ENCODE results near the gene HS3ST2.
"Not testable (repeated sequence)": the region's sequence is repeated elsewhere in the genome, so short reads cannot be mapped to it uniquely, and the experiment has no call there.

Gene HS3ST2

GRCh38 chr16:22885951-22886350 lies 72.0 kb downstream of the HS3ST2 start:
- no peak for DNase-seq

GRCh38 chr16:22886927-22887326 lies 73.0 kb downstream of the HS3ST2 start:
- DNase-seq: no peak

GRCh38 chr16:22887445-22887844 lies 73.5 kb downstream of the HS3ST2 start:
- DNase-seq: no peak

- DNase-seq: no peak
These were observed 74.8 kb downstream of the HS3ST2 start for GRCh38 chr16:22888791-22889190.

- no peak for DNase-seq
These were observed 77.0 kb downstream of the HS3ST2 start for GRCh38 chr16:22890976-22891375.

GRCh38 chr16:22897184-22897583 lies 83.2 kb downstream of the HS3ST2 start:
- DNase-seq: no peak

- DNase-seq: no peak
These were observed 84.2 kb downstream of the HS3ST2 start for GRCh38 chr16:22898131-22898530.

GRCh38 chr16:22898874-22899348 lies 84.9 kb downstream of the HS3ST2 start:
- peak; percentile 53 to 62 for DNase-seq

GRCh38 chr16:22899567-22899966 lies 85.6 kb downstream of the HS3ST2 start:
- DNase-seq: not testable (repeated sequence)

- DNase-seq: no peak
These were observed 86.9 kb downstream of the HS3ST2 start for GRCh38 chr16:22900863-22901262.

GRCh38 chr16:22901563-22901962 lies 87.6 kb downstream of the HS3ST2 start:
- DNase-seq: no peak

- no peak for DNase-seq
These were observed 89.8 kb downstream of the HS3ST2 start for GRCh38 chr16:22903716-22904115.

GRCh38 chr16:22912654-22913053 lies 98.7 kb downstream of the HS3ST2 start:
- no peak for DNase-seq

- DNase-seq: no peak
These were observed 101.0 kb downstream of the HS3ST2 start for GRCh38 chr16:22915003-22915402.

GRCh38 chr16:22923491-22923890 lies 109.5 kb downstream of the HS3ST2 start:
- no peak for DNase-seq

- DNase-seq: no peak
These were observed 110.5 kb downstream of the HS3ST2 start for GRCh38 chr16:22924492-22924891.

GRCh38 chr16:22926105-22926751 lies 112.3 kb downstream of the HS3ST2 start:
- DNase-seq: no peak

GRCh38 chr16:22927306-22927705 lies 113.3 kb downstream of the HS3ST2 start:
- no peak for DNase-seq

- DNase-seq: no peak
These were observed 115.0 kb downstream of the HS3ST2 start for GRCh38 chr16:22928882-22929435.

GRCh38 chr16:22929461-22929860 lies 115.5 kb downstream of the HS3ST2 start:
- no peak for DNase-seq

- DNase-seq: no peak
These were observed 118.2 kb downstream of the HS3ST2 start for GRCh38 chr16:22932032-22932771.

- DNase-seq: no peak
These were observed 119.2 kb downstream of the HS3ST2 start for GRCh38 chr16:22933173-22933572.

- no peak for DNase-seq
These were observed 120.8 kb downstream of the HS3ST2 start for GRCh38 chr16:22934786-22935185.

GRCh38 chr16:22937169-22937568 lies 123.2 kb downstream of the HS3ST2 start:
- no peak for DNase-seq

All from stimulated activated CD4-positive, alpha-beta T cell treated with anti-CD3 and anti-CD28 coated beads, Interleukin-2, amount 100 ng/mL, for 48 hours (primary cell).